Endothelial cell of hepatic sinusoid (primary cell): Measurements from ENCODE around the gene LRRC61.
"Not testable (repeated sequence)": the region's sequence is repeated elsewhere in the genome, so short reads cannot be mapped to it uniquely, and the experiment has no call there.

ENCODE experiments used
- in situ Hi-C: cut with HindIII; loops from 2 replicates; pipeline ENCODE4 v1.10.0; 2017; ENCODE audit warnings: low sequenced_read_pairs

The LRRC61 gene

GRCh38 chr7:150381096-150381495 lies 57.9 kb downstream of the LRRC61 start:
- in situ Hi-C loops, result no loop called here

GRCh38 chr7:150381785-150382122 lies 58.6 kb downstream of the LRRC61 start:
- in situ Hi-C loops, result no loop called here

- in situ Hi-C loops, result no loop called here
Observed at GRCh38 chr7:150382123-150382843, 59.1 kb downstream of the LRRC61 start.

- in situ Hi-C loops, result no loop called here
Observed at GRCh38 chr7:150382844-150383225, 59.7 kb downstream of the LRRC61 start.

- in situ Hi-C loops, result no loop called here
Observed at GRCh38 chr7:150383710-150384397, 60.7 kb downstream of the LRRC61 start.

GRCh38 chr7:150384406-150385301 lies 61.5 kb downstream of the LRRC61 start:
- in situ Hi-C loops, result no loop called here

GRCh38 chr7:150385302-150385723 lies 62.2 kb downstream of the LRRC61 start:
- in situ Hi-C loops, result no loop called here

- in situ Hi-C loops, result not testable (repeated sequence)
Observed at GRCh38 chr7:150385884-150386283, 62.7 kb downstream of the LRRC61 start.
